Caki2 (cell line): ENCODE measurements around the gene PTDSS2. TPM values are rescaled to one million over a fixed set of nuclear protein-coding genes. Genes with fewer than 3 reads are reported as not detected.
"Not testable (repeated sequence)": the region's sequence is repeated elsewhere in the genome, so short reads cannot be mapped to it uniquely, and the experiment has no call there.

Experiments used
- DNase-seq: peaks from one replicate; pipeline ENCODE4 v3.0.0-alpha.2; 2015; ENCODE audit warnings: low read depth
- in situ Hi-C: cut with HindIII; loops from 2 replicates; pipeline ENCODE4 v1.10.0; 2016; ENCODE audit warnings: low sequenced_read_pairs, low pct_unique_long_range_greater_than_20kb, mixed read lengths
- total RNA-seq: library from RNA; depleted of rRNA; stranded (reverse); fragments of >200 nt; shearing (Covaris generic); gene quantifications from 2 replicates; pipeline ENCODE4 v1.2.3, GENCODE V29; 2014; ENCODE audit warnings: low replicate concordance

Gene PTDSS2
- total RNA-seq, 1 experiment from 2014 or later, result 50.2 TPM

DNA sequence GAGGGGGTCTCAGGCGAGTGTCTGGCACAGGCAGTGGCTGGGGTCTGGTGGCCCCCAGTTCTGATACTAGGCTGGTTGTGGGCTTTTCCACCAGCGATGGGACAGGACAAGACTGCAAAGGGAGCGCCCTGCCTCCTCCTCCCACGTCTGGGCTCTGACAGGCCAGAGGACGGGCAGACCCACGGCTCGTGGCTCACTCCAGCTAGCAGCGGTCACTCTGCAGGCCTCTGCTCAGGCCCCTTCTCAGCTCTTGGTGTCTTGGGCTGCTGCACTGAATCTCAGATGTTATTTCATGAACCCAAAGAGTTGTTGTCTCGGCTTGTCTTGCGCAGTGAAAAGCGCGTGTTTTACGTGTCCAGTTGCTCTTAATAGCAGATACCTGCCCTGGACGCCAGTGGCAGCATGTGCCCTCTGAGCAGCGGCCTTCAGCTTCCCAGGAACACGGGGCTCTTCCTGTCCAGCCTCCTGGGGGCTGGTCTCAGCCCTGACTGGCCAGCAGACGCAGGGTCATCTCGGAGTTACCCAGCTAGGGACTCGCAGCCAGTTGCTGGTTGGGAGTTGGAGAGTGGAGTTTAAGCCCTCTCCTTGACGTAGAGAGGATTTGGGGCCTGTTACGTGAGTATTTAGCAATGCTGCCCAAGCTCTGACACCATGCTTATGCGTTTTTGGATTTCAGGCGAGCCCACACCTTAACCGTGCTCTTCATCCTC lies 9.6 kb downstream of the PTDSS2 start:
- no peak for DNase-seq
- in situ Hi-C loops, result no loop called here

DNA sequence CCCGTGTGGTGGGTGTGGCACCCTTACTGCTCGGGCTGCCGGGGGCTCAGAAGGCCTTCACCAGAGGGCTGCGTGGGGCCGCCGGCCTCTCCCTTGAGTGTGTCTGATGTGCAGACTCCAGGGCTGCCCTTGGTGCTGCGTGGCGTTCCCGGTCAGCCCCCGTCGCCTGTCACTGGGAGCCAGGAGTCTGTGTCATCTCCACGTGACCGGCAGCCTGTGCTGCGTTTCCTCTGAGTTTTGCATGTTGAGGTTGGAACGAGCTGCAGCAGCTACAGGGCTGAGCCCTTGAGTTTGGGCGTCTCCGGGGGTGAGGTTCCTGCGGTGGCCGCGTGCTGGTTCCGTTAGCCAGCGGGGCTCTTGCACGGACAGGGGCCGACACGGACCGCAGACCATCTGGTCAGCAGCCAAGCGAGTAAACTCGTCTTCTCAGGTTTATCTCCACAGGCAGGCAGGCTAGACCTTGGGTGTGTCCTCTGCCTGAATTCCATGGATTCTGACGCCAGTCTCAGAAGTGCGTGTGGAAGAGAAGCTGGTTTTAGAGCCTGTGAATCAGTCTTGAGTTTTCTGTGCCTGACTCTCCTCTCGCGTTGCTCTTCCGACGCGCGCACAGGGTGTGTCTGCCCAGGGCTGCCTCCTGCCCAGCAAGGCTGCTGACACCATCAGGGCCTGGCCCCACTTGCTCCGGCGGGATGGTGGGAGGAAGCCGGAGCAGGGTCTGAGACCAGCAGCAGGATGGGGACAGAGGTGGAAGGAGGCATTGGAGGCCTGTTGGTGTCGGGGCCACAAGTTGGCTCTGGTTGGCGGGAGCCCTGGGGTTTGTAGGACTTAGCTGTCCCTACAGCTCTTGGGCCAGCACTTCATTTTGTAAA lies 10.5 kb downstream of the PTDSS2 start:
- no peak for DNase-seq
- in situ Hi-C loops, result no loop called here

DNA sequence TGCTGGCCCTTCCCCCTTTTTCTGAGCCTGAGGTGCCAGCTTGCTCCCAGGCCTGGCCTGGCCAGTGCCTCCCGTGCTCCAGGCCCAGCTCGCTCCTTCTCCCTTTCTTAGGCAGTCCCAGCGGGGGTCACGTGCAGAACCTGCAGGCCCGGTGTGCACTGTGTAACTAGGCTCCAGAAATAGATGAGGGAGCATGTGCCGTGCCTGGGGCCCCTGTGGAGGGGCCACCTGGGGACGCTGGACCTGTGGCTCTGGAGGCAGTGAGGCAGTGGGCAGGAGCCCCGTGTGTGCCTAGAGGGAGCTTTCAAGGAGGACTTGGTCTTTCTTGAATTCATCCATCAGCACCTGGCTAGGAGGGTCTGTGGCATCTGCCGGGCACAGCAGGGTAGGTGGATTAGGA lies 11.5 kb downstream of the PTDSS2 start:
- DNase-seq, result no peak
- in situ Hi-C loops, result no loop called here

- in situ Hi-C loops, result no loop called here
- no peak for DNase-seq
Observed at GRCh38 chr11:462107-462890, 12.2 kb downstream of the PTDSS2 start.

- in situ Hi-C loops, result no loop called here
- DNase-seq, result no peak
Observed at GRCh38 chr11:464316-464715, 14.2 kb downstream of the PTDSS2 start.

GRCh38 chr11:465896-466530 lies 15.9 kb downstream of the PTDSS2 start:
- in situ Hi-C loops, result no loop called here
- no peak for DNase-seq

GRCh38 chr11:468036-468435 lies 18.0 kb downstream of the PTDSS2 start:
- no peak for DNase-seq
- in situ Hi-C loops, result no loop called here

GRCh38 chr11:468493-468892 lies 18.4 kb downstream of the PTDSS2 start:
- in situ Hi-C loops, result no loop called here
- no peak for DNase-seq

DNA sequence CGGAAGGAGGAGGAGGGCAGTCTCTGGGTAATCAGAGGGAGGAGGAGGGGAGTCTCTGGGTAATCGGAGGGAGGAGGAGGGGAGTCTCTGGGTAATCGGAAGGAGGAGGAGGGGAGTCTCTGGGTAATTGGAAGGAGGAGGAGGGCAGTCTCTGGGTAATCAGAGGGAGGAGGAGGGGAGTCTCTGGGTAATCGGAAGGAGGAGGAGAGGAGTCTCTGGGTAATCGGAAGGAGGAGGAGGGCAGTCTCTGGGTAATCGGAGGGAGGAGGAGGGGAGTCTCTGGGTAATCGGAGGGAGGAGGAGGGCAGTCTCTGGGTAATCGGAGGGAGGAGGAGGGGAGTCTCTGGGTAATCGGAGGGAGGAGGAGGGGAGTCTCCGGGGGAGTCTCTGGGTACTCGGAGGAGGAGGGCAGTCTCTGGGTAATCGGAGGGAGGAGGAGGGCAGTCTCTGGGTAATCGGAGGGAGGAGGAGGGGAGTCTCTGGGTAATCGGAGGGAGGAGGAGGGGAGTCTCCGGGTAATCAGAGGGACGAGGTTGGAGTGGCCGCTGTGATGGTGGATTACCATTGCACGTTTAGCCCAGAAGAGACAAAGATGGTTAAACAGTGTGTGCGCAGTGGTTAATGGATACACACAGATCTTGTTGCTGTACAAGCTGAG lies 19.1 kb downstream of the PTDSS2 start:
- in situ Hi-C loops, DNase-seq: not testable (repeated sequence)

DNA sequence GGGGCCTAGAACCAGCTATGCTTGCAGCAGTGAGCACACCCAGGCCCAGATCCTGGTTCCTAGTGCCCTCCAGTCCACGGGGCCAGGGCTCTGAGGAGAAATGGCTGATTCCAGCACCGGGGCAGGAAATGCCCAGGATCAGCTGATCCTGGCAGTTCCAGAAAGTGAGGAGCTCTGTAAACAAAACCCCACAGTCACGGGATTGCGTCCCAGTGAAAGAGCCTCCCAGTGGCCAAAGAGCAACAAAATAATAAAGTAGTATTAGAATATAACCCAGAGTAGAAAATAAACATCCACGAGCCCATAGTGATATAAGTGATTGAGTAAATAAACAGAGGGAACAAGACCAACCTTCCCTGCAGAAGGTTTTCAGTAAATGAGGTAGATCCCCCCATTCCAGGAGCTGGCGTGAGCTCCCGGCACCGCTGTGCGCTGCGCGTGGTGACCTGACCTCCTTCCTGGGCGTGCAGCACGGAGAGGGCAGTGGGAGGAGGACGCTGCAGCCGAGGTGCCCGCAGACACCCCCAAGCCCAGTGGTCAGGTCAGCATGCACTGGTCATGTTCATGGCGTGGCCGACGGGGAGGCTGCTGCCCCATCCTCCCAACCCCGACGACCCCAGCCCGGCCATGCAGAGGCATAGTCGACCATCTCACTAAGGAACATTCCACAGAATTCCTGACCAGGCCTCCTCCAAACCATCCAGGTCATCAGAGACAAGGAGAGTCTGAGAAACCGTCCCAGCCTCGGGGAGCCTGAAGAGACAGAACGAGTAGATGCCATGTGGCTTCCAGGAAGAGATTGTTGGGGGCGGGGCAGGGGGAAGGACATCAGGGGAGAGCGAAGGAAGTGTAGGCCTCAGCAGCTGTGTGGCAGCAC lies 19.8 kb downstream of the PTDSS2 start:
- no peak for DNase-seq
- in situ Hi-C loops, result no loop called here

- no peak for DNase-seq
- in situ Hi-C loops, result no loop called here
Observed at GRCh38 chr11:471468-472145, 21.5 kb downstream of the PTDSS2 start.

- DNase-seq, result no peak
- in situ Hi-C loops, result no loop called here
Observed at GRCh38 chr11:472272-472671, 22.2 kb downstream of the PTDSS2 start.

GRCh38 chr11:472816-473215 lies 22.7 kb downstream of the PTDSS2 start:
- DNase-seq, result no peak
- in situ Hi-C loops, result no loop called here

DNA sequence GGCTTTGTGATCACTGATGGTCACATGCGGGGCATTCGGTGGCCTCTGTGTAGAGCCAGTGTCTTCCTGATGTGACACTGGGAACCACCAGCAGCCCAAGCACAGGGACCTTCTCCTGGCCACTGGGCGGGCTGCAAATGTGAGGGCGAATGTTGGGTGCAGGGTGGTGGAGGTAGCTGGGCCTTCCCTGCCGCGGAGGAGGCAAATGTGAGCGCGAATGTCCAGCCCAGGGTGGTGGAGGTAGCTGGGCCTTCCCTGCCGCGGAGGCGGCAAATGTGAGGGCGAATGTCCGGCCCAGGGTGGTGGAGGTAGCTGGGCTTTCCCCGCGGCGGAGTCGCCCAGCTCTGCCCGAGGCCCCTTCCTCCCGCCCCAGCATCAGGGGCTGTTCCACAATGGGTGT lies 23.3 kb downstream of the PTDSS2 start:
- in situ Hi-C loops, result no loop called here
- DNase-seq, result no peak

- in situ Hi-C loops, result no loop called here
- DNase-seq, result no peak
Observed at GRCh38 chr11:473962-474785, 24.1 kb downstream of the PTDSS2 start.
